Measurements from ENCODE around the gene FKBP5. TPM values are rescaled to one million over a fixed set of nuclear protein-coding genes. Genes with fewer than 3 reads are reported as not detected.

The FKBP5 gene
- total RNA-seq, 1 experiment from 2014 or later = 28.3 TPM

DNA sequence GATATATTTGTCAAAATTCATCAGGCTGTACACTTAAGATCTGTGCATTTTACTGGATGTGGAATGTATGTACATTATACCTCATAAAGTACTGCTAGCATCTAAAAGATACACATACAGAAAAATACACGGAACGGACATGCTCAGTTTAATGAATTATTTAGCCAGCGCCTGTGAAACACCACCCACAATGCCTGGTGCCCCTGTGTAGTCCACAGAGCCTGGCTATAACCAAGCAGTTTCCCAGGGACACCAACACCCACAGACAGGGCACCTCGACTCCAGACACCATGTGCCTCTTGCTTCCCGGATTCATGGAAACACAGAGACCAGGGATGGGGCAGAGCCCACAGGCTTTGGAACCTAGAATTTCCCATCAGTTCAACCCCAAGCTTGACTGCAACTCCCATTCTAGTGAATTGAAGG lies 30.7 kb upstream of the FKBP5 start:
- H2AFZ ChIP-seq (ENCODE audit: low read length) = peak overlapping the region; percentile 99; the same call in 1 of the 2 replicates
- peaks cover 16% of the 10 kb centered on the region for H3K4me1 ChIP-seq (ENCODE audit: low read length)
- H3K9me2 ChIP-seq (replicated peaks; ENCODE audit: insufficient read depth, low read length) = no peaks in the 10 kb centered on the region
- no peaks in the 10 kb centered on the region for H3K27me3 ChIP-seq (ENCODE audit: low read length)
- H3K4me2 ChIP-seq (ENCODE audit: low read depth, low read length, poor library complexity, severe bottlenecking) = peak overlapping the region; percentile 60
- no peaks in the 10 kb centered on the region for H3K9me3 ChIP-seq (ENCODE audit: low read length)
- no peak overlapping the region for H3K27ac ChIP-seq (ENCODE audit: low read length)
- peak overlapping the region; percentile 48 for H3K9ac ChIP-seq (ENCODE audit: low read length)
- no peaks in the 10 kb centered on the region for H3K79me2 ChIP-seq (ENCODE audit: low read length)
- peak overlapping the region; percentile 44; the same call in 1 of the 2 replicates for H3K4me3 ChIP-seq (ENCODE audit: low read length)
- no peaks in the 10 kb centered on the region for H4K20me1 ChIP-seq (ENCODE audit: insufficient read depth, low read depth, low read length)
- DNase-seq = no peak
- H3K36me3 ChIP-seq (ENCODE audit: insufficient read depth, low read length) = no peaks in the 10 kb centered on the region

DNA sequence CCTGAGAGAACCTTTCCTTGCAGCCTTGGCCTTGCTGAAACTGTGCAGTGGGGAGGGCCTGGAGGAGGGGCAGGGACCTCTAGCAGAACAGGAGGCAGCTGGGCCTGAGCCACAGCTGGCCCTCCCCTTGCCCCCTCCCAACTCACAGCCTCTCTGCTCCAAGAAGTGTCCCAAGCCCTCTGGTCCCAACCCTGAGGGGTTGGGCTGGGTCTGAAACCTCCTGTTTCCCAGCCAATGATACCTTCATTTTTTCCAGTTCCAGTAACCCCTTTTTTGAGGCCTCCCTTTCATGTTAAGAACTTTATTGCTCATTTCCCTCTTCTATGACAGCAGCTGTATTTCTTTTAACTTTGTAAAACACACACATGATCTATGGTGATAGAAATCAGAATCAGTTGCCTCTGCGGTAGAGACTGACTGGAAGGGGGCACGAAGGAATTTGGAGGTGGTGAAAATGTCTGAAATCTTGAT lies 30.2 kb upstream of the FKBP5 start:
- H3K9me3 ChIP-seq (ENCODE audit: low read length) = no peaks in the 10 kb centered on the region
- H3K4me2 ChIP-seq (ENCODE audit: low read depth, low read length, poor library complexity, severe bottlenecking) = no peak overlapping the region
- DNase-seq = no peak
- H3K9ac ChIP-seq (ENCODE audit: low read length) = no peak overlapping the region
- H4K20me1 ChIP-seq (ENCODE audit: insufficient read depth, low read depth, low read length) = no peaks in the 10 kb centered on the region
- no peak overlapping the region for H3K4me3 ChIP-seq (ENCODE audit: low read length)
- H2AFZ ChIP-seq (ENCODE audit: low read length) = no peak overlapping the region
- H3K4me1 ChIP-seq (ENCODE audit: low read length) = peaks cover 16% of the 10 kb centered on the region
- H3K36me3 ChIP-seq (ENCODE audit: insufficient read depth, low read length) = no peaks in the 10 kb centered on the region
- no peaks in the 10 kb centered on the region for H3K27me3 ChIP-seq (ENCODE audit: low read length)
- no peaks in the 10 kb centered on the region for H3K9me2 ChIP-seq (replicated peaks; ENCODE audit: insufficient read depth, low read length)
- H3K79me2 ChIP-seq (ENCODE audit: low read length) = no peaks in the 10 kb centered on the region
- H3K27ac ChIP-seq (ENCODE audit: low read length) = no peak overlapping the region

DNA sequence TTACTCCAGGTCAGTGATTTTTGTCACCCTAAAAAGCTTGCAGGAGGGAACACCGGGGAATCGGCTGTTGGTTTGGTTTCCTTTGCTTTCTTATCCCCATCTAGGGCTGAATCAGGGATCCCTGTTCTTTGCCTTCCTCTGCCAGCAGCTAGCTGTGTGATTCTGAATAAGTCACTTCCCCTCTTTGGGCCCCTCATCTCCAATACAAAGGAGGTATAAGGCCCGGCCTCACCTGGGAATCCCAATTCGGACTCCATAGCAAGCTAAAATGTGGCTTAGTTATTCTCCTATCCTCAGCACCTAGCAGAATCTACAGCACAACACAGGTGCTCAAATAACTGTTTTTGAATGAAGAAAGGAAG lies 29.6 kb upstream of the FKBP5 start:
- Histone ChIP-seq H3K9ac (ENCODE audit: low read length) (no peak overlapping the region), H2AFZ (ENCODE audit: low read length) (no peak overlapping the region), H3K9me2 (replicated peaks; ENCODE audit: insufficient read depth, low read length) (no peaks in the 10 kb centered on the region), H3K79me2 (ENCODE audit: low read length) (no peaks in the 10 kb centered on the region), H3K4me2 (ENCODE audit: low read depth, low read length, poor library complexity, severe bottlenecking) (no peak overlapping the region), H3K36me3 (ENCODE audit: insufficient read depth, low read length) (no peaks in the 10 kb centered on the region), H3K4me3 (ENCODE audit: low read length) (no peak overlapping the region), H3K9me3 (ENCODE audit: low read length) (no peaks in the 10 kb centered on the region), H3K4me1 (ENCODE audit: low read length) (peaks cover 22% of the 10 kb centered on the region), H3K27ac (ENCODE audit: low read length) (no peak overlapping the region), H4K20me1 (ENCODE audit: insufficient read depth, low read depth, low read length) (no peaks in the 10 kb centered on the region), H3K27me3 (ENCODE audit: low read length) (no peaks in the 10 kb centered on the region)
- DNase-seq = no peak

DNA sequence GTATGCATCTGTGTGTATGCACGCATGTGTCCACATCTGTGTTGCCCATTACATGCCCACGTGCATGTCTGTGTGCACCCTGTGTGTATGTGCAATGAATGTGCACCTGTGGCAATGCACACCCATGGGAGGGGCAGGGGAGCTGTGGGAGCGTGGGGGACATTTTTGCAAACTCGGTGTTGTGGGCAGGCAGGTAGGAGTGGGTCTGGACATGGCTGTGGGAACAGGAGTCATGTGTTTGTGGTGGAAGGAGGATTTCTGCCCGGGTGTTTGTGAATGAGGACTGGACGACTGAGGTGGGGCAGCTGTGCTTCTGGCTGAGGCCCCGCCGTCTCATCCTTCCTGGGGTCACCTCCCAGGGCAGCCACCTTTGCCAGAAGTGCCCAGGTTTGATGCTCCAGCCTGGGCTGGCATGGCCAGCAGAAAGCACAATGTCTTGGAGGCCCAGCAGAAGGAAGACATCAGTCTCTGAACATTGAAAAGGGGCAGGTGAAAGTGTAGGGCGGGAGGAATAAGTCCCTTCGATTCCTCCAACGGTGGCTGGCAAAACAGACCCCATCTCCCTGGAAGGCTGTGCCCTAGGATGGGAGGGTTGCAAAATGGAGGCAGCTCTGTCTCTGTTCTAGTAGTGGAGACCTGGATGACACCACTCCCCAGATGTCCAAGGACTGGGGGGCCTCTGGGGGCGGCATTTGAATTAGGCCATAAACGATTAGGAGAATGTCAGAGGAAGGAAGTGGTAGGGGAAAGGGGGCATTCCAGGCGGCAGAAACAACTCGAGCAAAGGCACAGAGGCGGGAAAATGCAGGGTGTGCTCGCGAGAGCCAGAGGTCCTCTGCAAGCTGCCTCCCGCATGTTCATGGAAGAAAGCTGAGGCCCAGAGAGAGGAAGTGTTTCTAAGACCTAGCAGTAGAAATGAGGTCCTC lies 29.0 kb upstream of the FKBP5 start:
- H3K9ac ChIP-seq (ENCODE audit: low read length) = no peak overlapping the region

DNA sequence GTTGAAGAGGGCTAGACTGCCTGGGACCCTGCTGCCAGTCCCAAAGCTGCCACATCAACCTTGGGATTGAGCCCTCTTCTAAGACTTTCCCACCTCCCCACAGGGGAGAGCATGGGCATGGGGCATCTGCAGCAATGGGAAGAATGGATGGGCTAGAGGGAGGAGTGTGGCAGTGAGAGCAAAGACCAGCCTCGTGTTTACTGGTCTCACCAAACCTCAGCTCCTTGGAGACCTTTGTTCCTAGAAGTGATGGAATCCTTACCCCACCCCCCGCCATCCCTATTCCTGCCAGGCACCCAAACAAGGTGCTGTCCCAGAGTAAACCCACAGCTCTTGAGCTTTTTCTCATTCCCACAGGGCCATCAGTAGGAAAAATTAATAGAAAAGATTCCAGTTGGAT lies 28.1 kb upstream of the FKBP5 start:
- peaks cover 25% of the 10 kb centered on the region for H3K4me1 ChIP-seq (ENCODE audit: low read length)
- no peak overlapping the region for H3K4me2 ChIP-seq (ENCODE audit: low read depth, low read length, poor library complexity, severe bottlenecking)
- H3K36me3 ChIP-seq (ENCODE audit: insufficient read depth, low read length) = no peaks in the 10 kb centered on the region
- no peak for DNase-seq
- no peak overlapping the region for H3K9ac ChIP-seq (ENCODE audit: low read length)
- H3K9me3 ChIP-seq (ENCODE audit: low read length) = no peaks in the 10 kb centered on the region
- H3K4me3 ChIP-seq (ENCODE audit: low read length) = no peak overlapping the region
- H4K20me1 ChIP-seq (ENCODE audit: insufficient read depth, low read depth, low read length) = no peaks in the 10 kb centered on the region
- no peak overlapping the region for H2AFZ ChIP-seq (ENCODE audit: low read length)
- no peak overlapping the region for H3K27ac ChIP-seq (ENCODE audit: low read length)
- no peaks in the 10 kb centered on the region for H3K27me3 ChIP-seq (ENCODE audit: low read length)
- H3K9me2 ChIP-seq (replicated peaks; ENCODE audit: insufficient read depth, low read length) = no peaks in the 10 kb centered on the region
- no peaks in the 10 kb centered on the region for H3K79me2 ChIP-seq (ENCODE audit: low read length)

More for the DNA sequence above, 29.0 kb upstream of the FKBP5 start:
- Histone ChIP-seq H3K4me3 (ENCODE audit: low read length) (no peak overlapping the region), H3K4me1 (ENCODE audit: low read length) (peaks cover 25% of the 10 kb centered on the region), H3K36me3 (ENCODE audit: insufficient read depth, low read length) (no peaks in the 10 kb centered on the region), H3K79me2 (ENCODE audit: low read length) (no peaks in the 10 kb centered on the region), H2AFZ (ENCODE audit: low read length) (no peak overlapping the region), H3K9me2 (replicated peaks; ENCODE audit: insufficient read depth, low read length) (no peaks in the 10 kb centered on the region), H3K4me2 (ENCODE audit: low read depth, low read length, poor library complexity, severe bottlenecking) (no peak overlapping the region), H3K27ac (ENCODE audit: low read length) (no peak overlapping the region), H3K27me3 (ENCODE audit: low read length) (no peaks in the 10 kb centered on the region), H4K20me1 (ENCODE audit: insufficient read depth, low read depth, low read length) (no peaks in the 10 kb centered on the region), H3K9me3 (ENCODE audit: low read length) (no peaks in the 10 kb centered on the region)
- DNase-seq = no peak

DNA sequence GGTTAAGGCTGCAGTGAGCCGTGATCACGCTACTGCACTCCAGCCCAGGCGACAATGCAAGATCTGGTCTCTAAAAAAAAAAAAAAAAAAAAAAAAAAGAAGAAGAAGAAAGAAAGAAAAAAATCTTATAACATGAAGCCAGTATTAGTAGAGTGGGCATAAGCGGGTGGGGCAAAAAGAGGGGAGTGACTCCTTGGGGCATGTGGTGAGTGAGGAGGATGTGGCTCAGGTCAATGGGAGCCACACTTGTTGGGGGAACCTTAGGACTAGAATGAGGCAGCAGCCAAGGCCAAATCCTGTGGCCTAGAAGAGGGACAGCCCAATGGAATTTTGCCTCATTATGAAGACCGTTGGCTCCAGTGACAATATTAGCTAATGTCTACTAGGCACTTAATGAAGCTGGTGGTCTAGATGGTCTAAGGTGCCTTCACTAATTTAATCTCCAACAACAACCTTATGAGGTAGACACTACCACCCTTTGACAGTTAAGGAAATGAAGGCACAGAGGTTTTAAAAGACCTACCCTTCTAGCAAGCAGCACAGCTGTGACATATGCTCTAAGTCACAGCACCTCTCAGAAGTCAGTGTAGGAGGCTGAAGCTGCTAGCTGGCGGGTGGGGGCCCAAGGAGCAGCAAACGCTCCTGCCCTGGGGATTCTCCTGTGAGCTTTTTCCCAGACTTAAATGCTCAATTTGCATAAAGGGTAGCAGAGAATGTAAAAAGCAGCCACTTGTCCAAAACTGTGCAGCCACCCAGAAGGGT lies 24.5 kb upstream of the FKBP5 start:
- Histone ChIP-seq H3K9me2 (replicated peaks; ENCODE audit: insufficient read depth, low read length) (no peaks in the 10 kb centered on the region), H3K9me3 (ENCODE audit: low read length) (no peaks in the 10 kb centered on the region), H3K27ac (ENCODE audit: low read length) (no peak overlapping the region), H3K79me2 (ENCODE audit: low read length) (no peaks in the 10 kb centered on the region), H4K20me1 (ENCODE audit: insufficient read depth, low read depth, low read length) (no peaks in the 10 kb centered on the region), H3K9ac (ENCODE audit: low read length) (no peak overlapping the region), H3K4me3 (ENCODE audit: low read length) (no peak overlapping the region), H3K36me3 (ENCODE audit: insufficient read depth, low read length) (no peaks in the 10 kb centered on the region), H2AFZ (ENCODE audit: low read length) (no peak overlapping the region), H3K4me1 (ENCODE audit: low read length) (peaks cover 9% of the 10 kb centered on the region), H3K27me3 (ENCODE audit: low read length) (no peaks in the 10 kb centered on the region), H3K4me2 (ENCODE audit: low read depth, low read length, poor library complexity, severe bottlenecking) (no peak overlapping the region)
- no peak for DNase-seq

DNA sequence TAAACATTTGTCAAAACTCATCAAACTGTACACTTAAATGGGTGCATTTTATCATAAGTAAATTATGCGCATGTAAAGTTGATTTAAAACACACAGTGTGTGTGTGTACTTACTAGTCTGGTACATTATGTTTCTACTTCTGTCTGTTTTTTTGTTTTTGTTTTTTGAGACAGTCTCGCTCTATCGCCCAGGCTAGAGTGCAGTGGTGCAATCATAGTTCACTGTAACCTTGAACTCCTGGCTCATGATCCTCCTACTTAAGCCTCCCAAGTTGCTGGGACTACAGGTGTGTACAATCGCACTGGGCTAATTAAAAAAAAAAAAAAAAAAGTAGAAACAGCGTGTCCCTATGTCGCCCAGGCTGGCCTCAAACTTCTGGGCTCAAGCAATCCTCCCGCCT lies 23.0 kb upstream of the FKBP5 start:
- Histone ChIP-seq H3K9me3 (ENCODE audit: low read length) (no peaks in the 10 kb centered on the region), H3K27ac (ENCODE audit: low read length) (no peak overlapping the region), H3K4me2 (ENCODE audit: low read depth, low read length, poor library complexity, severe bottlenecking) (no peak overlapping the region), H3K27me3 (ENCODE audit: low read length) (no peaks in the 10 kb centered on the region), H3K36me3 (ENCODE audit: insufficient read depth, low read length) (no peaks in the 10 kb centered on the region), H3K9me2 (replicated peaks; ENCODE audit: insufficient read depth, low read length) (no peaks in the 10 kb centered on the region), H3K9ac (ENCODE audit: low read length) (no peak overlapping the region), H2AFZ (ENCODE audit: low read length) (no peak overlapping the region), H3K79me2 (ENCODE audit: low read length) (no peaks in the 10 kb centered on the region), H3K4me1 (ENCODE audit: low read length) (peaks cover 9% of the 10 kb centered on the region), H3K4me3 (ENCODE audit: low read length) (no peak overlapping the region), H4K20me1 (ENCODE audit: insufficient read depth, low read depth, low read length) (no peaks in the 10 kb centered on the region)
- no peak for DNase-seq

DNA sequence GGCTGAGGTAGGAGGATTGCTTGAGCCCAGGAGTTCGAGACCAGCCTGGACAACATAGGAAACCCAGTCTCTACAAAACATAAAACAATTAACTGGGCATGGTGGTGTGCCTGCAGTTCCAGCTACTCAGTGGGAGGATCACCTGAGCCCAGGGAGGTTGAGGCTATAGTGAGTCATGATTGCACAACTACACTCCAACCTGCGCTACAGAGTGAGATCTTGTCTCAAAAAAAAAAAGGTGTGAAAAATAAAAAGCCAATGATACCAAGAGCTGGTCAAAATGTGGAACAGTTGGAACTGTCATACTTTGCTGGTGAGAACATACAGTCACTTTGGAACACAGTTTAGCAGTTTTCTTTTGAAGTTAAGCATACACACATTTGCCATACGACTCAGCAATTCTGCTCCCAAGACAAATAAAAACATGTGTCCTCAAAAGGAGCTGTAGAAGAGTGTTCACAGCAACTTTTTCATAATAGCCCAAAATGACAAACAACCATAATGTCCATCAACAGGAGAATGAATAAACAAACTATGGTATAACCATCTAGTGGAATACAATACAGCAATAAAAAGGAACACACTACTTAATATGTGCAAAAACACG lies 21.6 kb upstream of the FKBP5 start:
- Histone ChIP-seq H3K9me2 (replicated peaks; ENCODE audit: insufficient read depth, low read length) (no peaks in the 10 kb centered on the region), H3K4me1 (ENCODE audit: low read length) (peaks cover 9% of the 10 kb centered on the region), H3K27me3 (ENCODE audit: low read length) (no peaks in the 10 kb centered on the region), H2AFZ (ENCODE audit: low read length) (no peak overlapping the region), H3K79me2 (ENCODE audit: low read length) (no peaks in the 10 kb centered on the region), H3K9me3 (ENCODE audit: low read length) (no peaks in the 10 kb centered on the region), H4K20me1 (ENCODE audit: insufficient read depth, low read depth, low read length) (no peaks in the 10 kb centered on the region), H3K4me3 (ENCODE audit: low read length) (no peak overlapping the region), H3K27ac (ENCODE audit: low read length) (no peak overlapping the region), H3K9ac (ENCODE audit: low read length) (no peak overlapping the region), H3K36me3 (ENCODE audit: insufficient read depth, low read length) (no peaks in the 10 kb centered on the region), H3K4me2 (ENCODE audit: low read depth, low read length, poor library complexity, severe bottlenecking) (no peak overlapping the region)
- DNase-seq = no peak

Data from Karpas-422 (cell line).